ENCODE measurements around the gene KANK2.

The KANK2 gene

GRCh38 chr19:11209839-11210655 lies 12.7 kb upstream of the KANK2 start:
- Histone ChIP-seq H3K9me3 (ENCODE audit: severe bottlenecking) (no peaks in the 10 kb centered on the region), H3K4me3 (ENCODE audit: low read depth, low read length) (no peak overlapping the region), H3K27me3 (ENCODE audit: insufficient read depth, low read depth, severe bottlenecking) (no peaks in the 10 kb centered on the region), H3K36me3 (peaks cover 4% of the 10 kb centered on the region; the same call in 1 of the 2 replicates), H3K27ac (no peak overlapping the region)
- DNase-seq = no peak
- TF ChIP-seq CTCF (IDR thresholded peaks at IDR 0.05; ENCODE audit: low read depth, low read length) = no peak

GRCh38 chr19:11208561-11209471 lies 11.5 kb upstream of the KANK2 start:
- Histone ChIP-seq H3K27me3 (ENCODE audit: insufficient read depth, low read depth, severe bottlenecking) (no peaks in the 10 kb centered on the region), H3K27ac (no peak overlapping the region), H3K9me3 (ENCODE audit: severe bottlenecking) (no peaks in the 10 kb centered on the region), H3K4me3 (ENCODE audit: low read depth, low read length) (no peak overlapping the region), H3K36me3 (0 out of 2 replicates have a peak, but pooled peaks cover under 1% of the 10 kb centered on the region)
- DNase-seq = no peak
- no peak for TF ChIP-seq CTCF (IDR thresholded peaks at IDR 0.05; ENCODE audit: low read depth, low read length)

DNA sequence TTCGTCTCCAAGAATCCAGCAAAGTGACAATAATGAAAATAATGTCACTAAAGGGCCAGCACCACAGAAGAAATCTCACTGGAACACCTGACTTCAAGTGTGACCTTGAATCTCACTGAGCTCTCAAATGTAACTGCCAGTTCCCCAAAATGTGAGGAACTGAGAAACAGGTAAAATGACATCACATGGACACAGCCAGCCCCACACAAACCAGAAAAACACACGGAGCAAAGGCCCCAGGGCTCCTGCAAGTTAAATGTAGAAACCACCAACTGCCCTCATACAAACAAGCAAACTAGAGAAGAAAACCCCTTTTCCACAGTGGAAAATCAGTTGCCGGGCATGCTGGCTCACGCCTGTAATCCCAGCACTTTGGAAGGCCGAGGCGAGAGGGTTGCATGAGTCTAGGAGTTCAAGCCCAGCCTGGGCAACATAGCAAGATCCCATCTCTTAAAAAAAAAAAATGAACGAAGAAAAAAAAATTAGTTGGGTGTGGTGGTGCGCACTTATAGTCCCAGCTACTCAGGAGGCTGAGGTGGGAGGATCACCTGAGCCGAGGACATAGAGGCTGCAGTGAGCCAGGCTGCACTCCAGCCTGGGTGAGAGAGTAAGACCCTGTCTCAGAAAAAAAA lies 8.7 kb upstream of the KANK2 start:
- no peaks in the 10 kb centered on the region for H3K36me3 ChIP-seq
- no peak for DNase-seq
- no peak for TF ChIP-seq CTCF (IDR thresholded peaks at IDR 0.05; ENCODE audit: low read depth, low read length)
- H3K4me3 ChIP-seq (ENCODE audit: low read depth, low read length) = no peak overlapping the region
- no peaks in the 10 kb centered on the region for H3K9me3 ChIP-seq (ENCODE audit: severe bottlenecking)
- no peak overlapping the region for H3K27ac ChIP-seq
- no peaks in the 10 kb centered on the region for H3K27me3 ChIP-seq (ENCODE audit: insufficient read depth, low read depth, severe bottlenecking)

GRCh38 chr19:11204943-11205349 lies 7.6 kb upstream of the KANK2 start:
- no peaks in the 10 kb centered on the region for H3K27me3 ChIP-seq (ENCODE audit: insufficient read depth, low read depth, severe bottlenecking)
- no peaks in the 10 kb centered on the region for H3K36me3 ChIP-seq
- no peak for TF ChIP-seq CTCF (IDR thresholded peaks at IDR 0.05; ENCODE audit: low read depth, low read length)
- no peak overlapping the region for H3K4me3 ChIP-seq (ENCODE audit: low read depth, low read length)
- H3K27ac ChIP-seq = no peak overlapping the region
- no peaks in the 10 kb centered on the region for H3K9me3 ChIP-seq (ENCODE audit: severe bottlenecking)
- no peak for DNase-seq

DNA sequence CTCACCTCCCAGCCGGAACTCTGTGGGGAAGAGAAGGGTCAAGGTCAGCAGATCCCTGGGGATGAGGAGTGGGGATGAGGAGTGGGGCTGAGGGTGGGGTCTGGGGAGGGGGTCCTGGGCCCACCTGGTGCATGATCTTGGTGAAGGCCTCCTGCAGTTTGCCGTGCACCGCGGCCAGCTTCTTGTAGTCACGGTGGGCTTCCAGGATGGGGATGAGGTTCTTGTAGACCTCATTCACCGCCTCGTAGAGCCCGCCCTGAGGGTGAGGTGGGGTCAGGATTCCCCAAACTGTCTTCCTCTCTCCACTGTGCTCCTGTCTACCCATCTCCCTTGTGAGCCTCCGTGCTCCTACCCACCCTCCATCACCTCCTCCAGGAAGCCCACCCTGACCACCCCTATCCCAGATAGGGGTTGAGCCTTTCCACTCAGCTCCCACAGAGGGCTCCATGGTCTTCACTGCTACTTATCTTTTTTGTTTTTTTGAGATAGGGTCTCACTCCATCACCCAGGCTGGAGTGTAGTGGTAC lies 6.8 kb upstream of the KANK2 start:
- no peaks in the 10 kb centered on the region for H3K36me3 ChIP-seq
- H3K9me3 ChIP-seq (ENCODE audit: severe bottlenecking) = no peaks in the 10 kb centered on the region
- no peak overlapping the region for H3K27ac ChIP-seq
- no peak overlapping the region for H3K4me3 ChIP-seq (ENCODE audit: low read depth, low read length)
- TF ChIP-seq CTCF (IDR thresholded peaks at IDR 0.05; ENCODE audit: low read depth, low read length) = no peak
- no peak for DNase-seq
- no peaks in the 10 kb centered on the region for H3K27me3 ChIP-seq (ENCODE audit: insufficient read depth, low read depth, severe bottlenecking)

Data from WERI-Rb-1 (cell line).